Mesendoderm (in vitro differentiated cells): Measurements from ENCODE around the gene CHAT.
A peak's percentile ranks its signal among the peaks of the same experiment; 100 is the strongest.

Experiments
- DNase-seq: peaks from one replicate; pipeline ENCODE4 v3.0.0; 2013
- H2AK5ac ChIP-seq: 2 replicates; pipeline ENCODE4 v1.6.1; 2013; ENCODE audit warnings: low read length, inconsistent platforms
- H2BK120ac ChIP-seq: 2 replicates; pipeline ENCODE4 v1.6.1; 2013; ENCODE audit warnings: low read depth, mild to moderate bottlenecking, low read length, moderate library complexity, mixed read lengths
- H2BK15ac ChIP-seq: replicated peaks from 2 replicates; pipeline ENCODE4 v1.6.1; 2013; ENCODE audit warnings: low read depth, mild to moderate bottlenecking, moderate library complexity
- H2BK5ac ChIP-seq: 2 replicates; pipeline ENCODE4 v1.6.1; 2013; ENCODE audit warnings: low read length, inconsistent platforms
- H3K18ac ChIP-seq: 2 replicates; pipeline ENCODE4 v1.6.1; 2013; ENCODE audit warnings: mild to moderate bottlenecking, low read length, mixed read lengths
- H3K23ac ChIP-seq: one replicate; pipeline ENCODE4 v1.6.1; 2013; ENCODE audit warnings: low read length
- H3K27ac ChIP-seq: 2 replicates; pipeline ENCODE4 v1.5.1; 2013; ENCODE audit warnings: low read depth, mild to moderate bottlenecking, inconsistent platforms, low read length, moderate library complexity
- H3K27me3 ChIP-seq: 2 replicates; pipeline ENCODE4 v1.6.1; 2013; ENCODE audit warnings: low read length, control low read depth, mild to moderate bottlenecking, inconsistent platforms; ENCODE audit not compliant: insufficient read depth, poor library complexity
- H3K36me3 ChIP-seq: 2 replicates; pipeline ENCODE4 v1.6.1; 2013; ENCODE audit warnings: low read length, inconsistent platforms; ENCODE audit not compliant: control insufficient read depth, insufficient read depth
- H3K4ac ChIP-seq: one replicate; pipeline ENCODE4 v1.6.1; 2013; ENCODE audit warnings: low read depth, mild to moderate bottlenecking, low read length, moderate library complexity
- H3K4me1 ChIP-seq: 2 replicates; pipeline ENCODE4 v1.6.1; 2013; ENCODE audit warnings: low read depth, low read length, inconsistent platforms; ENCODE audit not compliant: control insufficient read depth
- H3K4me2 ChIP-seq: 2 replicates; pipeline ENCODE4 v1.6.1; 2013; ENCODE audit warnings: low read length
- H3K4me3 ChIP-seq: 2 replicates; pipeline ENCODE4 v1.5.1; 2013; ENCODE audit warnings: mild to moderate bottlenecking, low read length
- H3K56ac ChIP-seq: one replicate; pipeline ENCODE4 v1.6.1; 2013; ENCODE audit warnings: low read length
- H3K79me1 ChIP-seq: 2 replicates; pipeline ENCODE4 v1.6.1; 2013; ENCODE audit warnings: low read length, inconsistent platforms
- H3K79me2 ChIP-seq: 2 replicates; pipeline ENCODE4 v1.6.1; 2013; ENCODE audit warnings: mild to moderate bottlenecking, low read length; ENCODE audit not compliant: control insufficient read depth, insufficient read depth
- H3K9ac ChIP-seq: 2 replicates; pipeline ENCODE4 v1.6.1; 2013; ENCODE audit warnings: low read length, inconsistent platforms
- H4K5ac ChIP-seq: one replicate; pipeline ENCODE4 v1.6.1; 2013; ENCODE audit warnings: low read length
- H4K8ac ChIP-seq: one replicate; pipeline ENCODE4 v1.6.1; 2013; ENCODE audit warnings: low read depth, mild to moderate bottlenecking, control low read depth, low read length, moderate library complexity
- WGBS: extraction: QIAGEN DNeasy Blood & Tissue Kit; methylation state at CpG from one replicate; pipeline ENCODE4 v1.1.7; 2013; ENCODE audit warnings: low lambda C conversion rate, missing lambda C conversion rate; ENCODE audit not compliant: insufficient coverage; ENCODE audit errors: extremely low coverage; 5-methylcytosine and 5-hydroxymethylcytosine counted together

Gene CHAT

DNA sequence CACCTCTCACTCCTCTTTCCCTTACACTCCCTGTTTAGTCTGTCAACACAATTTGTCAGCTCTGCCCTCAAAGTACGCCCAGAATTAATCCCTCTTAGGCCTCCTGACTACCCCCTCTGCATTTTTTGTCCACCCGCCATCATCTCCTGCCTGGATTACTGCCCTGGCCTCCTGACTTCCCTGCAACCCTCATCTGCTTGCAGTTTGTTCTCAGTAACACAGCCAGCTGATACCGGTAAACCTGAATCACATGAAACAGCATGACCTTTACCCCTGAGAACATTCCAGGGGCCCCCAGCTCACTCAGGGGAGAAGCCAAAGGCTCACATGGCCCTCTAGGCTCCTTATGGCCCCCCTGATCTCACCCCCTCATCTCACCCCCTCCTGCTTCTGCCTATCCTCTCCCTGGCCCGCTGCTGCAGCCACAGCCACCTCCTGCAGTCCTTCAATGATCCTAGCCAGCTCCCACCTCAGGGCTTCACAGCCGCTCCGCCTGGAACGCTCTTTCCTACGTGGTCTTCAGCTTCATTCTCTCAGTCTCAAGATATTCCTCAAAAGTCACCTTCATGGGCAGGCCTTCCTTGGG lies 74.5 kb downstream of the CHAT start:
- Histone ChIP-seq H3K4me3 (no peak overlapping the region), H3K4ac (no peak overlapping the region), H2BK5ac (no peak overlapping the region), H3K79me2 (no peaks in the 10 kb centered on the region), H2BK120ac (no peak overlapping the region), H2BK15ac (no peak overlapping the region), H3K23ac (no peak overlapping the region), H3K18ac (no peak overlapping the region), H4K8ac (no peak overlapping the region), H2AK5ac (no peak overlapping the region), H3K36me3 (no peaks in the 10 kb centered on the region), H3K79me1 (no peaks in the 10 kb centered on the region), H3K56ac (no peak overlapping the region), H3K9ac (no peak overlapping the region), H3K4me1 (no peaks in the 10 kb centered on the region), H3K27ac (no peak overlapping the region), H3K27me3 (peaks cover 39% of the 10 kb centered on the region), H3K4me2 (no peak overlapping the region), H4K5ac (no peak overlapping the region)
- no peak for DNase-seq
- no CpG with 5 or more reads among the region's 8 CpGs for WGBS

DNA sequence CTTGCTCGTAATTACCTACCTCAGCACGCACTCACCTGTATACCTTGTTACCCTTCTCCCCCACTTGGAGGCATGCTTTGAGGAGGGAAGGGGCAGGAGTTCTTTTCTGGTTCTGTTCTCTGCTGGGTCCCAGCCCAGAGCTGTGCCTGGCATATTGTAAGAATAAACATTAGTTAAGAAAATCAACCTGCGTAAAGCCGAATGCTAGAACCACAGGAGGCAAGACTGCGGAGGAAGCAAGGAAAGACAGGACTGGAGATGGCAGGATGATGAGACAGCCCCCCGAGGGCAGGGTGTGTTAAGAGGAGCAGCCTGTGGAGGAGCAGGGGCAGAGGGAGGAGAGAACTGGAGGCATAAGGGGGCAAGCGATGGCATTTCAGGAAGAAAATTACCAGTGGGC lies 75.1 kb downstream of the CHAT start:
- Histone ChIP-seq H3K4me3 (no peak overlapping the region), H3K4me1 (no peaks in the 10 kb centered on the region), H2BK5ac (no peak overlapping the region), H3K36me3 (no peaks in the 10 kb centered on the region), H2AK5ac (no peak overlapping the region), H3K27ac (no peak overlapping the region), H3K18ac (no peak overlapping the region), H4K8ac (no peak overlapping the region), H3K4me2 (no peak overlapping the region), H4K5ac (no peak overlapping the region), H3K79me2 (no peaks in the 10 kb centered on the region), H3K9ac (no peak overlapping the region), H3K23ac (no peak overlapping the region), H3K27me3 (peaks cover 42% of the 10 kb centered on the region), H3K56ac (no peak overlapping the region), H2BK120ac (no peak overlapping the region), H3K79me1 (no peaks in the 10 kb centered on the region), H3K4ac (no peak overlapping the region), H2BK15ac (no peak overlapping the region)
- peak; percentile 37 for DNase-seq
- no CpG with 5 or more reads among the region's 7 CpGs for WGBS

- Histone ChIP-seq H3K23ac (no peak overlapping the region), H3K79me1 (no peaks in the 10 kb centered on the region), H3K4me3 (no peak overlapping the region), H3K4me2 (no peak overlapping the region), H4K8ac (no peak overlapping the region), H3K4me1 (no peaks in the 10 kb centered on the region), H2AK5ac (no peak overlapping the region), H2BK120ac (no peak overlapping the region), H3K27ac (no peak overlapping the region), H4K5ac (no peak overlapping the region), H3K36me3 (no peaks in the 10 kb centered on the region), H3K56ac (no peak overlapping the region), H3K4ac (no peak overlapping the region), H2BK15ac (no peak overlapping the region), H3K9ac (no peak overlapping the region), H3K79me2 (no peaks in the 10 kb centered on the region), H3K27me3 (peaks cover 44% of the 10 kb centered on the region), H3K18ac (no peak overlapping the region), H2BK5ac (no peak overlapping the region)
- peak; percentile 11 for DNase-seq
- no CpG with 5 or more reads among the region's 12 CpGs for WGBS
Measured at GRCh38 chr10:49689882-49690510, 76.2 kb downstream of the CHAT start.

- no peak overlapping the region for H3K4me2 ChIP-seq
- no peak overlapping the region for H4K5ac ChIP-seq
- H3K79me1 ChIP-seq, result no peaks in the 10 kb centered on the region
- H3K4ac ChIP-seq, result no peak overlapping the region
- H3K9ac ChIP-seq, result no peak overlapping the region
- H2BK120ac ChIP-seq, result no peak overlapping the region
- H3K79me2 ChIP-seq, result no peaks in the 10 kb centered on the region
- no peak overlapping the region for H3K4me3 ChIP-seq
- WGBS, result no CpG with 5 or more reads among the region's 12 CpGs
- no peak overlapping the region for H2BK15ac ChIP-seq
- no peak overlapping the region for H2BK5ac ChIP-seq
- H3K4me1 ChIP-seq, result no peaks in the 10 kb centered on the region
- no peaks in the 10 kb centered on the region for H3K36me3 ChIP-seq
- H3K27ac ChIP-seq, result no peak overlapping the region
- H3K23ac ChIP-seq, result no peak overlapping the region
- no peak overlapping the region for H2AK5ac ChIP-seq
- no peak for DNase-seq
- no peak overlapping the region for H4K8ac ChIP-seq
- peaks cover 44% of the 10 kb centered on the region for H3K27me3 ChIP-seq
- no peak overlapping the region for H3K18ac ChIP-seq
- no peak overlapping the region for H3K56ac ChIP-seq
Measured at GRCh38 chr10:49690698-49691356, 77.0 kb downstream of the CHAT start.

DNA sequence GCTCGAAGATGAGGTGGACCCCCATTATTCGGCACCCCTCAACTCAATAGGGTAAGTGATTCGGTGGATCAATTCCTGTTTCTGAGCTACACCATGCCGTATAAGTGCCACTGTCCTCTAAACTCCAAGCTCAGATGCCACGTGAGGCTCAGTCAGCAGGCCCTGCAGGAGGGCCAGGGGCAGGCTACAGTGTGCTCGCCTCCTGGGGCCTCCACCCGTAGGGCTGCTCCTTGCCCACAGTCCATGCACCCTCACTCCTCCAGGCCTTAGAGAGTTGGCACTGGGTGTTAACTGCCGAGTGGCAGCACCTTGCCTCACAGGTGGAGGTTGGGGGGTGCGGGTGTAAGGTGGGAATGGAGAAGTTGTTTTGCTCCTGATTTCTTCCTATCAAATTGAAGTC lies 77.8 kb downstream of the CHAT start:
- Histone ChIP-seq H2BK120ac (no peak overlapping the region), H3K79me1 (no peaks in the 10 kb centered on the region), H4K5ac (no peak overlapping the region), H4K8ac (no peak overlapping the region), H3K23ac (no peak overlapping the region), H2BK15ac (no peak overlapping the region), H3K79me2 (no peaks in the 10 kb centered on the region), H3K18ac (no peak overlapping the region), H3K4me1 (no peaks in the 10 kb centered on the region), H3K4me3 (no peak overlapping the region), H3K27me3 (peaks cover 44% of the 10 kb centered on the region), H2AK5ac (no peak overlapping the region), H2BK5ac (no peak overlapping the region), H3K9ac (no peak overlapping the region), H3K27ac (no peak overlapping the region), H3K4ac (no peak overlapping the region), H3K4me2 (no peak overlapping the region), H3K36me3 (no peaks in the 10 kb centered on the region), H3K56ac (no peak overlapping the region)
- no peak for DNase-seq
- no CpG with 5 or more reads among the region's 9 CpGs for WGBS
